Activated T-helper 17 cell treated with anti-CD3 and anti-CD28 coated beads, Interleukin-2, amount 50 U/mL, for 72 hours (primary cell): ENCODE measurements around the gene SLIT3. TPM values are rescaled to one million over a fixed set of nuclear protein-coding genes. Genes with fewer than 3 reads are reported as not detected.

ENCODE experiments used
- ATAC-seq: fragments of 150-1000 bp; cut with Tn5 transposase; replicated peaks from 2 replicates; pipeline ENCODE4 v1.10.0; 2021; ENCODE audit warnings: mild to moderate bottlenecking, moderate library complexity
- H3K27ac Mint-ChIP-seq: one replicate; pipeline ENCODE4 v1.8.0; 2022; ENCODE audit warnings: mixed read lengths
- H3K27me3 Mint-ChIP-seq: one replicate; pipeline ENCODE4 v1.8.0; 2022; ENCODE audit warnings: mixed read lengths
- H3K36me3 Mint-ChIP-seq: one replicate; pipeline ENCODE4 v1.8.0; 2022; ENCODE audit warnings: low read depth, mild to moderate bottlenecking, mixed read lengths
- H3K4me1 Mint-ChIP-seq: one replicate; pipeline ENCODE4 v1.8.0; 2022; ENCODE audit warnings: mixed read lengths
- H3K4me3 Mint-ChIP-seq: one replicate; pipeline ENCODE4 v1.8.0; 2022; ENCODE audit warnings: mild to moderate bottlenecking, mixed read lengths
- H3K9me3 Mint-ChIP-seq: one replicate; pipeline ENCODE4 v1.8.0; 2022; ENCODE audit warnings: mixed read lengths
- total RNA-seq, 2 donors: library from RNA; stranded (reverse); gene quantifications; one replicate each; pipeline ENCODE4 v1.2.3, GENCODE V29; 2022

Gene SLIT3
- total RNA-seq, 2 donors from 2014 or later: 0.26 TPM; not detected in 1

DNA sequence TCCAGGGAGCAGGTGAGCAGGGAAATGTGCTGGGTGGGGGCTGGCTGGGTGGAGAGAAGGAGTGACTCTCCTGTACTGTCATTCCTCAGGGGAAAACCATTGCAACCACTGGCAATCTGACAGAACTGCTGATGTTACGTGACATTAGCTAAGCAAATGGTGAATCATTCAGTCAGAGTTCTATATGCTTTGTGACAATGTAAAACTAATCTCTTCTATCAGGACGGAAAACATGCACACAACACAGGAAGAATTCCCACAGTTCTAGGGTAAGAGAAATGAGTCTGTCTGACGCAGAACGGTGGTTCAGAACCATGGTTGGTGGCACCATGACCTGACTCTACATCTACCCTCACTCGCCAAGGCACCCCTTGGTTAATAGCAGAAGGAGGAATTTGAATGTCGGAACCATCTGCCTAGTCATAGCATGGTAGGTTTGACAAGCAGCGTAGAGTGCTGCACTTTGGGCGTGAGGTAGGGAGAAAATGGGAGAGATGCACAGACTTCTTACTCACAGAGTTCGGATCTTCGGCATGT lies 478.1 kb downstream of the SLIT3 start:
- Mint-ChIP-seq H3K36me3 (no peaks in the 10 kb centered on the region), H3K4me1 (peaks cover 5% of the 10 kb centered on the region), H3K4me3 (peak overlapping the region; percentile 28), H3K27me3 (peaks cover 17% of the 10 kb centered on the region), H3K9me3 (no peaks in the 10 kb centered on the region), H3K27ac (peak overlapping the region; percentile 27)
- ATAC-seq: peak; percentile 80

DNA sequence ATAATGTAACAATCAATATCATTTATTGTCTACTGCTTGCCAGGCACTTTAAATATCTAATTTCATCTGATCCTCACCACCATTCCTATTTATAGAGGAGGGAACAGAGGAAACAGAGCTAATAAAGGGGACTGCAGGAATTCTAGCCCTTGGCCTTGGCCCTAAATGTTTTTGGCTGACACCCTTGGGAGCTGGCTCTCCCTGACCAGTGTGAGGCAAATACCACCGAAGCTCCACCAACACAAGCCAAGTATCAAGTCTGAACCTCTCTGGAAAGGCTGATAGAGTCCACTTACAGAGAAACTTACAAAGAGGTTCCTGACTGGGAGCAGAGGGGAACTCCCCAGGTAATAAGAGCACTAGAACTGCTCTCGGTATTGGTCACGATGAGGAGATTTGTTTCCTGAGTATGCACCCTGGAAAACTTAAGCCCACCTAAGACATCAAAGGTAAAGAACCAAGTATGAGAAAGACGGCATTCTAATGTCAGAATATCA lies 478.6 kb downstream of the SLIT3 start:
- Mint-ChIP-seq H3K36me3 (no peaks in the 10 kb centered on the region), H3K27ac (no peak overlapping the region), H3K4me1 (peaks cover 5% of the 10 kb centered on the region), H3K27me3 (peaks cover 17% of the 10 kb centered on the region), H3K4me3 (no peak overlapping the region), H3K9me3 (no peaks in the 10 kb centered on the region)
- ATAC-seq: peak; percentile 64

DNA sequence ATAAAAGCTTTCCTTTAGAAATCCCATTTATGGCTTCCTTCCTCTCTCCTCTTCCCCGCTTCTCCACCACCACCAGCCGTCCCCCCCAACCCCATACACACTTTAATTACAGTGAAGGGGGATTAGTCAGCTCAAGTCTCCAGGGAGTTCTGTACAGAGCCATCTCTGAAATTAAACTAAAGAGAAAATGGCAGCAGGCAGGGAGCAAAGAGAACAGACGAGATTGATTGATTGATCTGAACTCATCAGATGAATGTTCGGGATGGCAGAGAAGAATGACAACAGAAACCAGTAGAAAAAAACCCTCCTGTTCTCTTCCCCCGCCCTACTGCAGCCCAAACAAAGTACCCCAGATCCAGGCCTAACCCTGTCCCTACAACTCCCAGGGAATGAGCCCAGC lies 480.1 kb downstream of the SLIT3 start:
- Mint-ChIP-seq H3K27me3 (peaks cover 17% of the 10 kb centered on the region), H3K4me1 (peaks cover 5% of the 10 kb centered on the region), H3K9me3 (no peaks in the 10 kb centered on the region), H3K4me3 (no peak overlapping the region), H3K27ac (no peak overlapping the region), H3K36me3 (no peaks in the 10 kb centered on the region)
- ATAC-seq: no peak

DNA sequence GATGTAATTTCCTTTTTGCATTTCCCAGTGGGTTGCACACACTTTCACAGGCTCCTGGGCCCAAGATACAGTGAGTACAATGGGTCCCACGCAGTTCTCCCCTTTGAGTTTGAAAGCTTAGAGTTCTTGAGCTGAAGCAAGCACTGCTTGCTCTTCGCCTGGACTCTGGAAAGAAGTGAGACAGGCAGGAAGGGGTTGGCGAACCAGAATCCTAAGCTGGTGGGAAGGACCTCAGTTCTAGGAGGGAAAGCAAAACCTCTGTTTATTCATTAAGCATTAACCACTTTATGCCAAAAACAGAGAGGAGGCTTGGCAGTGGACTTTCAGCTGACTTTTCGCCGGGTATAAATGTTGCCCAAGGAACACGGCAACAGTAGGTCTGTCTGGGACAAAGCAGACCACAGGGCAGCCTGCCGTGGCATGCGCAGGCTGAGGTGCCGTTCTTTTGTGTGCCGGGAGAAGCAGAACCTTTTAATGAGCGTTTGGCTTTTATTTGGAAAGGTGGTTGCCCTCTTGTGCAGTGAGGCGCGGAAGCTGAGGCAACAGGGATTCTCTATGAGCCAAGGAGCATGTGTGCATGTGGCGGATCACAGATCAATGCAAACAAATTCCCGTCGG lies 481.8 kb downstream of the SLIT3 start:
- H3K4me1 Mint-ChIP-seq: peaks cover 5% of the 10 kb centered on the region
- H3K9me3 Mint-ChIP-seq: no peaks in the 10 kb centered on the region
- no peak overlapping the region for H3K27ac Mint-ChIP-seq
- no peak for ATAC-seq
- no peaks in the 10 kb centered on the region for H3K36me3 Mint-ChIP-seq
- no peak overlapping the region for H3K4me3 Mint-ChIP-seq
- H3K27me3 Mint-ChIP-seq: peaks cover 16% of the 10 kb centered on the region

DNA sequence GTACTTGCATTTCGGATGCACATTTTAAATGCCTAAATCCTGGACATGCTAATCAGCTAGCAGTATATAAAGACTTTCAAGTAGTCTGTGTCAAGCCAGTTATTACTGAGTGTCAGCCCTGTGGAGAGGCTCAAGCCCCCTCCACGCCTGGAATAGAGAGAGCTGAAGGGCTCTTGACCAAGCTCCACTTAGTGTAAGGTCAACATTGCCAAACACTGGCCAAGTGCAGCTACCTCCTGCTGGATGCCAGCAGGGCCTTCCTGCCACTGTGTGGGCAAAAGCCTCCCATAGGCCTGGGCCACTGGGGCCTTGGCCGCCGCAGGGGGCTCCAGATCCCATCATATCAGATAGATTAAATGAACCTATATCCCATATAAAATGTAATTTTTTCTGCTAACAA lies 482.4 kb downstream of the SLIT3 start:
- no peak overlapping the region for H3K27ac Mint-ChIP-seq
- H3K4me1 Mint-ChIP-seq: peaks cover 5% of the 10 kb centered on the region
- no peak for ATAC-seq
- H3K4me3 Mint-ChIP-seq: no peak overlapping the region
- peaks cover 16% of the 10 kb centered on the region for H3K27me3 Mint-ChIP-seq
- H3K9me3 Mint-ChIP-seq: no peaks in the 10 kb centered on the region
- no peaks in the 10 kb centered on the region for H3K36me3 Mint-ChIP-seq

DNA sequence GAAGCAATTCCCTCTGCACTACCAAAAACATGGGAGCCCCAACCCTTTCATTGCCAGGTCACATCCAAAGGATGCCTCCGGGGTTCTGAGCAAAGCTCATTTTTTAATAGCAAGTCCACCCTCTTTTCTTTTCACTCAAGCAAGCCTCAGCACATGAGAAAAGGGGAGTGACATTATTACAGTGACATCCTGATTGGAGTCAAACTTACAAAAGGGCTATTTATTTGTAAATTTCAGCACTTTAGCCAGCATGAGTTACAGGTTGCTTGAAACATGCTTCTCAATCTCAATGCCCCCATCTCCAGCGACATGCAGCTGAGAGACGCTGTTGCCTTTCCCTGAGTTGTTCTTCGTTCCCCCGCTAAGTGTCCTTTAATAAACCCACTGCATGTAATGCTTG lies 483.3 kb downstream of the SLIT3 start:
- no peak overlapping the region for H3K27ac Mint-ChIP-seq
- H3K9me3 Mint-ChIP-seq: no peaks in the 10 kb centered on the region
- H3K4me3 Mint-ChIP-seq: no peak overlapping the region

DNA sequence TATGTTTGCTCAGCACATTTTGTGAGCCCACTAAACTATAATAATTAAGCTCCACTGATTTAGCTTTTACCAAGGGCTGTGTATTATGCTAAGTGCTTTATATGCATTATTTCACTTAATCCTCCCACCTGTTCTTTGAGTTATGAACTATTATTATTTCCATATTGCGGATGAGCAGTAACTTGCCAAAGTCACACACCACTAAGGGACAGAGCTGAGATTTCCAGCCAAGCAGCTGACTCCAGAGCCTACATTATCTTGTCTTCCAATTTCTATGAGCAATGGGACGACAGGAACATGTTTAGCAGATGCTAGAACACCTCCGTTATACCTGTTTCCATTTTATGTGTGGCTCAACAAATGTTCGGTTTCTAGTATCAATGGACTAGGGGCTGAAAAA lies 484.3 kb downstream of the SLIT3 start:
- no peak overlapping the region for H3K27ac Mint-ChIP-seq
- H3K36me3 Mint-ChIP-seq: no peaks in the 10 kb centered on the region
- peaks cover 15% of the 10 kb centered on the region for H3K27me3 Mint-ChIP-seq
- no peaks in the 10 kb centered on the region for H3K9me3 Mint-ChIP-seq
- no peaks in the 10 kb centered on the region for H3K4me1 Mint-ChIP-seq
- no peak overlapping the region for H3K4me3 Mint-ChIP-seq
- ATAC-seq: no peak

More for the DNA sequence above, 483.3 kb downstream of the SLIT3 start:
- ATAC-seq: no peak
- H3K36me3 Mint-ChIP-seq: no peaks in the 10 kb centered on the region
- H3K27me3 Mint-ChIP-seq: peaks cover 10% of the 10 kb centered on the region
- H3K4me1 Mint-ChIP-seq: no peaks in the 10 kb centered on the region

DNA sequence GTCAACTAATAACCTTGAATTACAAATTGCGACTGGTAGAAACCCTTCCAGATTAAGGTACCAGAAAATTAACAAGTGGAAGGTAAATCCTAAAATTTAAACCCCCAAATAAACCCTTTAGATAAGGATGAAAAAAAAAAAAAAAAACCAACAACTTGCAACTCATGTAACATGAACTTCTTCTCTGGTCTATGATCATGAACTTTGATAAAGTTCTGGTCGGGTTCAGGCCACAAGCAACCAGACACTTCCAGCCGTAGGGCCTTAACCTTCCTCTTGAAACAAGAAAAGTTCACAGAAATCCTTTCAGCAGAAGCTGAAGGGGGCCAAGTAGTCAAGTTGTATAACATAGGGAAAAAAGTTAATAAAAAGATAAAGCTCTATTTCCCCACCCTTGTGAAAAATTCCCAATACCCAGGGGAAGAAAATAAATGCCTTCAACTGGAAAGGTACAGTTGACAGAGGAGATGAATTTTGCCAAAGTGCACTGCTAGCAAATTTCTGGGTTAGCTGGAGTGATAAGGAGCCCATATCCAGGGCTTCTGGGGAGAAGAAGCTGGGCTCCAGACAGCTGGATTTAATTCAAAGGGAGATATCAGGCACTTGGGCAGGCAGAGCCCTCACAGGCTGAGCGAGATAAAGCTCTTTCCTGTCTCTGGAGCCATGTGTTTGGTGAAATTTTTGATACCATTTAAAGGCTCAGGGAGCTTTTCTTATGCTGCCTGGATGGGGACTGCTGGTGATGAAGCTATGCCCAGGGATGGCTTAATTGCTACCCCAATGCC lies 487.6 kb downstream of the SLIT3 start:
- Mint-ChIP-seq H3K4me3 (no peak overlapping the region), H3K9me3 (no peaks in the 10 kb centered on the region), H3K27ac (no peak overlapping the region), H3K36me3 (no peaks in the 10 kb centered on the region), H3K4me1 (no peaks in the 10 kb centered on the region), H3K27me3 (peaks cover 15% of the 10 kb centered on the region)
- ATAC-seq: no peak

DNA sequence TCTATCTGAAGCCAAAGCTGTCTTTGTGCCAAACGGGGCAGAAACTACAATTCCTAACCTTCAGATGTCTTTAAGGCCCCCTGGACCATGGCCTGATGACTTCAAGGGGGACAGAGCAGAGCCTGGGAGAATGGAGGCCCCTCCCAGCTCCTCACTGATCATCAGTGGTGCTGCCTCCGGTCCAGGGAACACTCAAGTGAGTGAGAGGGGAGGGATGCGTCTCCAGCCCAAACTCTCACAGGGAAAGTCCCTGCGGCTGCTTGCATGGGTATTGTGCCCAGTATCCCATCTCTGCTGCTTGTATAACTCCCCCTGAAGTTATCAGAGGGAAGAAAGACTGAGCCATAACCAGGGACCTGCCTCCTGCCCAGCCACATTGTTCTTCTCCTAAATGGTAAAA lies 490.3 kb downstream of the SLIT3 start:
- Mint-ChIP-seq H3K27ac (no peak overlapping the region), H3K36me3 (no peaks in the 10 kb centered on the region), H3K4me1 (no peaks in the 10 kb centered on the region), H3K4me3 (no peak overlapping the region), H3K27me3 (peaks cover 14% of the 10 kb centered on the region), H3K9me3 (no peaks in the 10 kb centered on the region)
- ATAC-seq: no peak

DNA sequence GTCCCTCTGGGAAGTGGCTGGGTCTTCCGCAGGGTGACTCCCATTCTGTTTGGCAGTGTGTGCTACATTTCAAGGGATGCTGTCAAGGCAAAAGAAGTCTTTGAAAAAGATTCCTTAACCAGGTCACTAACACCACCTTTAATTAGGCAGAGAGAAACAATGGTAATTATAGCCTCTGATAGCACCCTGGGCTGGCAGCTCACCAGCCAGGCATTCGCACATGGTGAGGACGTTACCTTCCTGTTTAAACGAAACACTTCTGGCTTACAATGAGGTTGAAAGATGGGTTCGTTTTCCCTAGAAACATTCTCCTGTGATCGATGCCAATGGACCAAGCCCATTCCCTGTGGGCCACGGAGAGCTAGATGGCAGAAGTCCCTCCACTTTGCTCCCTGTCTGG lies 491.7 kb downstream of the SLIT3 start:
- Mint-ChIP-seq H3K4me3 (no peak overlapping the region), H3K27me3 (peaks cover 18% of the 10 kb centered on the region), H3K4me1 (no peaks in the 10 kb centered on the region), H3K36me3 (no peaks in the 10 kb centered on the region), H3K27ac (no peak overlapping the region), H3K9me3 (no peaks in the 10 kb centered on the region)
- ATAC-seq: no peak

DNA sequence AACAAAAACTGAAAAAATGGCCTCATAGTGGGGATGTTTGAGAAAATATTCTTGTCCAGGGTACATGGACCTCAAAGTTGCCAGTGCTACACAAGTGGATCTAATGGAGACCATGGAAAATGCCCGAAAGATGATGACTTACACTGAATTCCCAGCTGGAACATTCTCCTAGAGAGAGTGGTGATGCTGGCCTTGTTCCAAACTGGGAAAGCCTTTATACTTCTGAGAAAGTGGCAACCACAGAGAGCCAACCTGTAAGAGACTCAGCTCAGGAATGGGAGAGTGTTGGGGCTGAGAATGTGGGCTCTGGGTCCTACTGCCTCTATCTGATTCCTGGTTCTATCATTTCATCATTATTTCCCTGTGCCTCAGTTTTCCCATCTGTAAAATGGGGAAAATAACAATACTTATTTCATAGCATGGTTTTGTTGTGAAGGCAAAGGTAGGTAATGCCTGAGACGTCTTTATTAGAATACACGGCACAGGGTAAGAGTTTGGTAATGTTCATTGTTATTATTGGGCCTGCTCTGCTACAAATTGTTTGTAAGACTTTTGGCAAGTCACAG lies 492.8 kb downstream of the SLIT3 start:
- Mint-ChIP-seq H3K36me3 (no peaks in the 10 kb centered on the region), H3K27ac (no peak overlapping the region), H3K9me3 (no peaks in the 10 kb centered on the region), H3K4me3 (no peak overlapping the region), H3K4me1 (no peaks in the 10 kb centered on the region), H3K27me3 (peaks cover 25% of the 10 kb centered on the region)
- ATAC-seq: no peak

DNA sequence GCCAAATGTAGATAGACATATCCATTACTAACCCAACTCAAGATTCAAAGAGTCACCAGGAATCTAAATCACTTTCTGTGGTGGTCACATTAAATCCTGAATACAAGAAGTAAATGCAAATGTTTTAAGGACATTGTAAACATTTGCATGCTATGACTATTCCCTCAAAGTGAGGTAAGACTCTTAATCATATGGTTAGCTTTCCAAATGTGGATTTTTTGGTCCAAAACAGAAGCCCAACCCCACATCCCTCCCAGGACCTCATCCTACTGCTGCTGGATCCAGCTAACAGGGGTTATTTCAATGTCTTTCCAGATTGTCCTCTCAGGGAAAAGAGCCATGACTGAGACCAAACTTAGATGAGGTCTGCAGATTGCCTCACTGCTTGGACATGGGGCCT lies 493.7 kb downstream of the SLIT3 start:
- ATAC-seq: no peak
- Mint-ChIP-seq H3K9me3 (no peaks in the 10 kb centered on the region), H3K4me1 (peaks cover 2% of the 10 kb centered on the region), H3K27me3 (peaks cover 27% of the 10 kb centered on the region), H3K36me3 (no peaks in the 10 kb centered on the region), H3K27ac (no peak overlapping the region), H3K4me3 (no peak overlapping the region)

DNA sequence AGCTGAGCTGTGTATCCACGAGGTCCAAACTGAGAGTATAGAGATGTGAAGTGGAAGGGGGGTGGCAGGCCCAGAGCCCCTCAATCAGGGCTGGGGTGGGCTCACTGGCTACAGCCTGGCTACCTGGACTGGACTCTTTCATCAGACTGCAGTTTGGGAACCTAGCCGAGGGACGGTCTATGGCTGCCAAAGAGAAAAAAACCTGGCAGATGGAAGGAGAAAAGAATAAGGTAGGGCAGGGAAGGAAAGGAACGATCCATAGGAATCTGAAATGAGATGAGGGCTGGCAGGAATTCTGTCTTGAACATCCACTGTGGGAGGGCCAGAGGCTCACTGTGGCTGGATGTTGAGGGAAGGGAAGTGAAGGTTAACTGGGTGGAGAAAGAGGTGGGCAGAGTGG lies 497.4 kb downstream of the SLIT3 start:
- Mint-ChIP-seq H3K9me3 (no peaks in the 10 kb centered on the region), H3K27me3 (peaks cover 37% of the 10 kb centered on the region), H3K27ac (no peak overlapping the region), H3K36me3 (no peaks in the 10 kb centered on the region), H3K4me1 (peaks cover 11% of the 10 kb centered on the region), H3K4me3 (no peak overlapping the region)
- ATAC-seq: no peak

DNA sequence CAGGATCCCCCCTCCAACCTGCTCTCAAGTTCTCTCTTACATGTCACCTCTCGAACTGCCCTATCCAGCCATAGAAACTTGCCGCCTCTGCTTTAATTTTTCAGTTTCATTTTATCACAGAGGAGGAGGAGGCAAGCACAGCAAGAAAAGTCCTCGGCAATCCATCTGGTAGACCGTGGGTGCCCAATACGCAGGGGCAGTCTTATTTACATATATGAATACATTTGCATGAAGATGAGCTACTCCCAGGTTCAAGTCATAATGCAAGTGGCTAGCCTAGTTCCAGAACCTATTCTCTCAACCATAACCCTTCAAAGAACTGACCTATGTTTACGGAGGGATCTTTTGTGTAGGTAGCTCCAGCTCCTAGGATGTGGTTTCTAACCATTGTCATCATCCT lies 498.6 kb downstream of the SLIT3 start:
- H3K4me1 Mint-ChIP-seq: peaks cover 11% of the 10 kb centered on the region
- no peaks in the 10 kb centered on the region for H3K36me3 Mint-ChIP-seq
- H3K27me3 Mint-ChIP-seq: peaks cover 37% of the 10 kb centered on the region
- no peaks in the 10 kb centered on the region for H3K9me3 Mint-ChIP-seq
- H3K27ac Mint-ChIP-seq: no peak overlapping the region
- peak overlapping the region; percentile 38 for H3K4me3 Mint-ChIP-seq
- ATAC-seq: peak; percentile 81

DNA sequence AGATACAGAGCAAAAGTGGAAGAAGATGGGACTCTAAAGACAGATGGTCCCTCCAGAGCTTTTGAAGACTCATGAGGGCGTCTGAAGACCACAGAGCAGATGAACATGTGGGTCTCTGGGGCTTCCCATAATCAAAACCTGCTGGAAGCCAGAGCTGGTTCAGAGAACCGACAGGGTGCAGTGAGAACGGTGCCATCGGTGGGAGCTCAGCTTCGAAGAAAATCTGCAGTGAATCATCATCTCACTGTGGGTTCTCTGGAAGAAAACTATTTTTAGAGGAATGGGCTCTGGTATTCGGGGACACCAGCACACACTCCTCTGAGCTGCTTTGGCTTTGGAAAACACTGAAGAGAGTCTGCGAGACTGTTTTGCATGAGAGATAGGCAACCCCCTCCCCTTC lies 499.4 kb downstream of the SLIT3 start:
- no peak for ATAC-seq
- peaks cover 11% of the 10 kb centered on the region for H3K4me1 Mint-ChIP-seq
- peak overlapping the region; percentile 30 for H3K27ac Mint-ChIP-seq
- H3K9me3 Mint-ChIP-seq: no peaks in the 10 kb centered on the region
- H3K27me3 Mint-ChIP-seq: peaks cover 37% of the 10 kb centered on the region
- peak overlapping the region; percentile 38 for H3K4me3 Mint-ChIP-seq
- no peaks in the 10 kb centered on the region for H3K36me3 Mint-ChIP-seq
